B cell (primary cell): Measurements from ENCODE around the gene CCDC24. TPM values are rescaled to one million over a fixed set of nuclear protein-coding genes. Genes with fewer than 3 reads are reported as not detected.

Experiments
- ATAC-seq: fragments of 200-7000 bp; cut with Tn5 transposase; one replicate; pipeline ENCODE4 v1.10.0; 2021; ENCODE audit warnings: low read depth, mild to moderate bottlenecking, moderate number of reproducible peaks, moderate library complexity
- CTCF ChIA-PET: fragments of 350-600 bp; sonication (Branson Sonifier 250); formaldehyde crosslinking; loops from one replicate; lab custom pipeline; 2021; ENCODE audit warnings: antibody characterized with exemption, inconsistent platforms; lab: Charles Lee
- POLR2A ChIA-PET: fragments of 350-600 bp; sonication (Branson Sonifier 250); formaldehyde crosslinking; loops from one replicate; lab custom pipeline; 2021; ENCODE audit warnings: antibody characterized with exemption; lab: Charles Lee
- DNase-seq: peaks from one replicate; pipeline ENCODE4 v3.0.0; 2013
- H2AFZ ChIP-seq: 2 replicates; pipeline ENCODE4 v1.6.1; 2012; ENCODE audit warnings: mild to moderate bottlenecking, low read depth, low read length; ENCODE audit not compliant: insufficient read depth, poor library complexity, severe bottlenecking
- H3K27ac ChIP-seq, 2 donors: 1 replicate in 1 of 2; 2 replicates in 1 of 2; pipeline ENCODE4 v1.5.1; 2012 to 2013; ENCODE audit warnings: low read length in 2 of 2, mild to moderate bottlenecking in 2 of 2, moderate library complexity in 1 of 2
- H3K27me3 ChIP-seq, 4 experiments: fragments of 200-600 bp in 1 of 4; sonication (generic) in 1 of 4; replicated peaks in 1 of 4; 1 replicate in 2 of 4; 2 replicates in 2 of 4; pipeline versions ENCODE4 v1.6.1 to v1.7.0; 2013 to 2016; ENCODE audit warnings: low read length in 3 of 4, mild to moderate bottlenecking in 2 of 4, mixed read lengths in 1 of 4, moderate library complexity in 1 of 4; ENCODE audit not compliant: insufficient read depth in 4 of 4, control insufficient read depth in 3 of 4; ENCODE audit errors: control extremely low read depth in 1 of 4
- H3K36me3 ChIP-seq, 2 experiments: replicated peaks in 1 of 2; 1 replicate in 1 of 2; 2 replicates in 1 of 2; pipeline versions ENCODE4 v1.6.1 to v1.7.1; 2013; ENCODE audit warnings: low read length in 1 of 2; ENCODE audit not compliant: insufficient read depth in 2 of 2, control insufficient read depth in 1 of 2; ENCODE audit errors: control extremely low read depth in 1 of 2, extremely low read depth in 1 of 2
- H3K4me1 ChIP-seq, 2 donors: fragments of 200-600 bp in 1 of 2; sonication (generic) in 1 of 2; 1 replicate in 1 of 2; 2 replicates in 1 of 2; pipeline versions ENCODE4 v1.5.1 to v1.6.1; 2013 to 2017; ENCODE audit warnings: low read length in 2 of 2; ENCODE audit not compliant: control insufficient read depth in 2 of 2, insufficient read depth in 2 of 2
- H3K4me2 ChIP-seq: replicated peaks from 2 replicates; pipeline ENCODE3; 2012; ENCODE audit warnings: mild to moderate bottlenecking, low read depth, low read length; ENCODE audit not compliant: poor library complexity, severe bottlenecking
- H3K4me3 ChIP-seq, 5 experiments: fragments of 200-600 bp in 1 of 5; sonication (generic) in 1 of 5; 1 replicate in 3 of 5; 2 replicates in 2 of 5; pipeline versions ENCODE4 v1.5.1 to v1.7.0; 2011 to 2016; ENCODE audit warnings: low read length in 4 of 5, mild to moderate bottlenecking in 4 of 5, low read depth in 2 of 5, control low read depth in 1 of 5, moderate library complexity in 1 of 5; ENCODE audit not compliant: insufficient read depth in 1 of 5; ENCODE audit errors: control extremely low read depth in 1 of 5, extremely low read depth in 1 of 5
- H3K79me2 ChIP-seq: fragments of 200-600 bp; sonication (generic); one replicate; pipeline ENCODE4 v1.6.0; 2016; ENCODE audit warnings: low read length; ENCODE audit not compliant: control insufficient read depth, insufficient read depth
- H3K9ac ChIP-seq: fragments of 200-600 bp; sonication (generic); 2 replicates; pipeline ENCODE4 v1.6.1; 2017; ENCODE audit warnings: mild to moderate bottlenecking, low read length, moderate library complexity
- H3K9me3 ChIP-seq, 3 donors: one replicate each; pipeline versions ENCODE4 v1.6.1 to v1.7.1; 2013; ENCODE audit warnings: low read length in 2 of 3; ENCODE audit not compliant: control insufficient read depth in 2 of 3, insufficient read depth in 1 of 3; ENCODE audit errors: control extremely low read depth in 1 of 3
- H4K20me1 ChIP-seq: 2 replicates; pipeline ENCODE4 v1.6.0; 2012; ENCODE audit warnings: mild to moderate bottlenecking, low read length; ENCODE audit not compliant: insufficient read depth, control insufficient read depth, poor library complexity, severe bottlenecking
- H3K27ac Mint-ChIP-seq: one replicate; pipeline ENCODE4 v1.8.0; 2021; ENCODE audit warnings: mixed read lengths
- H3K27me3 Mint-ChIP-seq: one replicate; pipeline ENCODE4 v1.8.0; 2021; ENCODE audit warnings: mixed read lengths
- H3K4me1 Mint-ChIP-seq: one replicate; pipeline ENCODE4 v1.8.0; 2021; ENCODE audit warnings: mixed read lengths
- H3K4me3 Mint-ChIP-seq: one replicate; pipeline ENCODE4 v1.8.0; 2021; ENCODE audit warnings: mixed read lengths
- H3K9me3 Mint-ChIP-seq: one replicate; pipeline ENCODE4 v1.8.0; 2022; ENCODE audit warnings: mixed read lengths; ENCODE audit not compliant: insufficient read depth
- CTCF ChIP-seq: fragments of 200-600 bp; IDR thresholded peaks from one replicate; pipeline ENCODE4 v1.8.0; 2022; ENCODE audit warnings: antibody characterized with exemption, mild to moderate bottlenecking
- EZH2 ChIP-seq: IDR thresholded peaks from 2 replicates; pipeline ENCODE4 v1.6.1; 2012; ENCODE audit warnings: borderline replicate concordance, low read depth, mild to moderate bottlenecking, moderate library complexity, low read length; ENCODE audit not compliant: insufficient read depth, poor library complexity, severe bottlenecking
- WGBS: methylation state at CpG from one replicate; pipeline ENCODE4 v1.1.5; 2013; ENCODE audit warnings: missing lambda C conversion rate; ENCODE audit not compliant: insufficient coverage; 5-methylcytosine and 5-hydroxymethylcytosine counted together
- intact Hi-C: fragments of 100-400 bp; cut with micrococcal nuclease; formaldehyde crosslinking; loops from one replicate; pipeline ENCODE4 v1.10.0; 2022
- polyA plus RNA-seq: library from polyadenylated mRNA; depleted of rRNA; stranded (reverse); fragments of >200 nt; gene quantifications from 2 replicates; pipeline ENCODE4 v1.2.3, GENCODE V29; 2012
- total RNA-seq, 2 donors: library from RNA; stranded (reverse); fragments of 120-200 nt in 1 of 2; gene quantifications; 1 replicate in 1 of 2; 2 replicates in 1 of 2; pipeline versions ENCODE4 v1.2.3 to v1.2.4, GENCODE V29; 2013 to 2022

The CCDC24 gene
- total and polyA plus RNA-seq, 2 donors (not counting 1 experiment from before 2014, with no cell fraction given): 10.1 to 18.4 TPM

GRCh38 chr1:44013949-44014348 lies 22.6 kb downstream of the CCDC24 start:
- Mint-ChIP-seq H3K27ac (no peak overlapping the region), H3K27me3 (peaks cover 9% of the 10 kb centered on the region), H3K4me1 (no peaks in the 10 kb centered on the region), H3K9me3 (no peaks in the 10 kb centered on the region), H3K4me3 (no peak overlapping the region)
- Histone ChIP-seq H4K20me1 (no peaks in the 10 kb centered on the region), H3K27ac (no peak overlapping the region), H3K4me2 (no peak overlapping the region), H3K9ac (no peak overlapping the region), H3K79me2 (no peaks in the 10 kb centered on the region), H3K36me3 (no peaks in the 10 kb centered on the region), H3K4me3 (no peak overlapping the region), H3K27me3 (no peaks in the 10 kb centered on the region), H3K4me1 (no peaks in the 10 kb centered on the region), H2AFZ (no peak overlapping the region), H3K9me3 (no peaks in the 10 kb centered on the region)
- TF ChIP-seq CTCF (no peak), EZH2 (no peak)
- ChIA-PET CTCF (interaction anchor here (0.6 to 3.6 kb wide), 4 partner anchors 8 to 22 kb away, joined by 4 to 21 read pairs (median 14); partner anchors contain the start of gene SLC6A9), POLR2A (interaction anchor here (0.6 kb wide), 1 partner anchor 25 kb away, joined by 3 read pairs; no protein-coding TSS in a partner anchor)
- 82% methylated on average over 5 of the region's 5 CpGs for WGBS
- DNase-seq: no peak
- ATAC-seq: no peak
- intact Hi-C loops: no loop called here

GRCh38 chr1:44014365-44015104 lies 23.1 kb downstream of the CCDC24 start:
- no peaks in the 10 kb centered on the region for H4K20me1 ChIP-seq
- H3K4me2 ChIP-seq: no peak overlapping the region
- Mint-ChIP-seq H3K9me3 (no peaks in the 10 kb centered on the region), H3K4me1 (no peaks in the 10 kb centered on the region), H3K4me3 (no peak overlapping the region), H3K27me3 (peaks cover 9% of the 10 kb centered on the region), H3K27ac (no peak overlapping the region)
- H3K27me3 ChIP-seq: no peaks in the 10 kb centered on the region
- intact Hi-C loops: no loop called here
- no peak overlapping the region for H3K27ac ChIP-seq
- TF ChIP-seq EZH2 (no peak), CTCF (no peak)
- no peaks in the 10 kb centered on the region for H3K4me1 ChIP-seq
- H2AFZ ChIP-seq: no peak overlapping the region
- H3K4me3 ChIP-seq: no peak overlapping the region
- H3K36me3 ChIP-seq: no peaks in the 10 kb centered on the region
- ChIA-PET POLR2A (interaction anchor here (0.6 kb wide), 1 partner anchor 26 kb away, joined by 3 read pairs; no protein-coding TSS in a partner anchor), CTCF (interaction anchor here (0.6 to 3.6 kb wide), 4 partner anchors 9 to 22 kb away, joined by 4 to 21 read pairs (median 14); partner anchors contain the start of gene SLC6A9)
- ATAC-seq (no peak), DNase-seq (no peak)
- H3K9ac ChIP-seq: no peak overlapping the region
- no peaks in the 10 kb centered on the region for H3K9me3 ChIP-seq
- 88% methylated on average over 8 of the region's 8 CpGs for WGBS
- no peaks in the 10 kb centered on the region for H3K79me2 ChIP-seq
